Right kidney (tissue), 1 donor: Measurements from ENCODE around the gene PGM3.

ENCODE experiments used
- DNase-seq: peaks from one replicate; pipeline ENCODE4 v3.0.0-alpha.2; 2016

Gene PGM3

GRCh38 chr6:83188501-83188900 is 4.6 kb downstream of the PGM3 start:
- DNase-seq, result no peak

- no peak for DNase-seq
Measured at GRCh38 chr6:83185096-83185495, 8.0 kb downstream of the PGM3 start.

- DNase-seq, result no peak
Measured at GRCh38 chr6:83183082-83183828, 9.8 kb downstream of the PGM3 start.

GRCh38 chr6:83182114-83182513 is 11.0 kb downstream of the PGM3 start:
- no peak for DNase-seq

- no peak for DNase-seq
Measured at GRCh38 chr6:83180426-83180950, 12.6 kb downstream of the PGM3 start.

GRCh38 chr6:83176246-83176645 is 16.8 kb downstream of the PGM3 start:
- DNase-seq, result peak; percentile 5

- no peak for DNase-seq
Measured at GRCh38 chr6:83169511-83169910, 23.6 kb downstream of the PGM3 start.

- no peak for DNase-seq
Measured at GRCh38 chr6:83169106-83169505, 24.0 kb downstream of the PGM3 start.

GRCh38 chr6:83168556-83168955 is 24.5 kb downstream of the PGM3 start:
- DNase-seq, result no peak

- DNase-seq, result no peak
Measured at GRCh38 chr6:83167726-83168278, 25.3 kb downstream of the PGM3 start.

GRCh38 chr6:83160167-83160566 is 32.9 kb downstream of the PGM3 start:
- no peak for DNase-seq

- DNase-seq, result no peak
Measured at GRCh38 chr6:83155794-83156193, 37.3 kb downstream of the PGM3 start.

- DNase-seq, result no peak
Measured at GRCh38 chr6:83153883-83154521, 39.1 kb downstream of the PGM3 start.

GRCh38 chr6:83152913-83153312 is 40.2 kb downstream of the PGM3 start:
- no peak for DNase-seq

- DNase-seq, result no peak
Measured at GRCh38 chr6:83151114-83151513, 42.0 kb downstream of the PGM3 start.

GRCh38 chr6:83138758-83139157 is 54.3 kb downstream of the PGM3 start:
- DNase-seq, result no peak

- no peak for DNase-seq
Measured at GRCh38 chr6:83138118-83138722, 54.8 kb downstream of the PGM3 start.

GRCh38 chr6:83132121-83132520 is 60.9 kb downstream of the PGM3 start:
- no peak for DNase-seq

- DNase-seq, result no peak
Measured at GRCh38 chr6:83127976-83128375, 65.1 kb downstream of the PGM3 start.

GRCh38 chr6:83127258-83127657 is 65.8 kb downstream of the PGM3 start:
- no peak for DNase-seq

- no peak for DNase-seq
Measured at GRCh38 chr6:83126807-83127206, 66.3 kb downstream of the PGM3 start.

GRCh38 chr6:83126223-83126622 is 66.8 kb downstream of the PGM3 start:
- DNase-seq, result no peak

GRCh38 chr6:83125425-83125824 is 67.6 kb downstream of the PGM3 start:
- DNase-seq, result no peak
